ENCODE results near the gene SPPL3.

GRCh38 chr12:120943482-120943881 lies 39.3 kb upstream of the SPPL3 start:
- no peak for TF ChIP-seq CTCF (IDR thresholded peaks at IDR 0.05 in 8 of 11, conservative IDR thresholded peaks at IDR 0.05 in 3 of 11)
- TF ChIP-seq POLR2AphosphoS5 (IDR thresholded peaks at IDR 0.05), result no peak
